GM21515 (cell line): ENCODE results near the gene NPTN.

ENCODE experiments used
- ATAC-seq: cut with Tn5 transposase; IDR thresholded peaks from one replicate; pipeline ENCODE4 v1.9.1; 2021; ENCODE audit not compliant: unreplicated experiment

NPTN gene

GRCh38 chr15:73522011-73522410 is 111.2 kb downstream of the NPTN start:
- ATAC-seq: no peak

- no peak for ATAC-seq
These were observed 114.1 kb downstream of the NPTN start for GRCh38 chr15:73518876-73519733.

- no peak for ATAC-seq
These were observed 114.9 kb downstream of the NPTN start for GRCh38 chr15:73518180-73518862.

GRCh38 chr15:73517566-73517965 is 115.6 kb downstream of the NPTN start:
- ATAC-seq: no peak

GRCh38 chr15:73515527-73515926 is 117.7 kb downstream of the NPTN start:
- ATAC-seq: no peak
